ENCODE measurements around the gene EN1. TPM values are rescaled to one million over a fixed set of nuclear protein-coding genes. Genes with fewer than 3 reads are reported as not detected.

The EN1 gene
- total RNA-seq, 1 experiment from 2014 or later: not detected

DNA sequence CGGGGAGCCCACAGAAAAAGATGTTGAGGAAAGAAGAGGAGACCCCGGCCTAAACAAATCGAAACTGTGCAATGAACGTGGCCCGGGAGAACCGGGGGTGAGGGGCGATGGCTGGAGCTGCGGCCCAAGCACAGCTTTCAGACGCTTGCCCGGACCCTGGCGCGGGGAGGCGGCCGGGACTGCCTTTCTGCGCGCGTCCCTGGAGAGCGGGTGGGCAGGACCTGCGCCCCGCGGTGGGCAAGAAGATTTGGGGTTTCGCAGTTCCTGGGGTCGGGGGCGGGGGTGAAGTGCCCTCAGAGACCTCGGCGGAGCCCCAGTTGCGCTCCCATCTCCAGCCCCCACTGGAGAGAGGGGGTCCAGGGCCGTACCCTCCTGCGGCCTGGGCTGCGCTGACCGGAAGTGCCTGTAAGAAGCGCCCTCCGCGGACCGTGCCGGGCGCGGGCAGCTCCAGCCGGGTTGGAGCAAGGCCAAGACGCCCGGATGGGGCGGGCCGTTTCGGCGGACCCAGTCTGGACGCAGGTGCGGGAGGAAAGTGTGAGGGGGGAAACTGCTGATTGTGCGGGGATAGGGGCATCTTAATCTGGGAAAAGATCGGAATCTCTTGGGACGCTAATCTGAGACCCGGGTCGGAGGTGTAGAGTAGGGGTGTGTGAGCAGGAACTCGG, 11.6 kb downstream of the EN1 start:
- peak overlapping the region; percentile 39 for H3K4me3 ChIP-seq (ENCODE audit: low read depth, low read length, poor library complexity, severe bottlenecking)
- no peak for DNase-seq (ENCODE audit: low spot score)
- TF ChIP-seq EZH2 (IDR thresholded peaks at IDR 0.05; ENCODE audit: borderline replicate concordance, low read depth, low read length, poor library complexity, severe bottlenecking): peak; percentile 35
- TF ChIP-seq, protein P1, sequence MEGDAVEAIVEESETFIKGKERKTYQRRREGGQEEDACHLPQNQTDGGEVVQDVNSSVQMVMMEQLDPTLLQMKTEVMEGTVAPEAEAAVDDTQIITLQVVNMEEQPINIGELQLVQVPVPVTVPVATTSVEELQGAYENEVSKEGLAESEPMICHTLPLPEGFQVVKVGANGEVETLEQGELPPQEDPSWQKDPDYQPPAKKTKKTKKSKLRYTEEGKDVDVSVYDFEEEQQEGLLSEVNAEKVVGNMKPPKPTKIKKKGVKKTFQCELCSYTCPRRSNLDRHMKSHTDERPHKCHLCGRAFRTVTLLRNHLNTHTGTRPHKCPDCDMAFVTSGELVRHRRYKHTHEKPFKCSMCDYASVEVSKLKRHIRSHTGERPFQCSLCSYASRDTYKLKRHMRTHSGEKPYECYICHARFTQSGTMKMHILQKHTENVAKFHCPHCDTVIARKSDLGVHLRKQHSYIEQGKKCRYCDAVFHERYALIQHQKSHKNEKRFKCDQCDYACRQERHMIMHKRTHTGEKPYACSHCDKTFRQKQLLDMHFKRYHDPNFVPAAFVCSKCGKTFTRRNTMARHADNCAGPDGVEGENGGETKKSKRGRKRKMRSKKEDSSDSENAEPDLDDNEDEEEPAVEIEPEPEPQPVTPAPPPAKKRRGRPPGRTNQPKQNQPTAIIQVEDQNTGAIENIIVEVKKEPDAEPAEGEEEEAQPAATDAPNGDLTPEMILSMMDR (conservative IDR thresholded peaks at IDR 0.05; ENCODE audit: low read depth, low read length): no peak
- no peak overlapping the region for H3K27ac ChIP-seq (ENCODE audit: low read depth, low read length, poor library complexity, severe bottlenecking)
- BruUV-seq (replicated peaks): no TSS peak
- ChIA-PET CTCF (no interaction called here), POLR2A (ENCODE audit: low non-redundant PET) (no interaction called here)
- H3K36me3 ChIP-seq (ENCODE audit: insufficient read depth, low read length, poor library complexity, severe bottlenecking): no peaks in the 10 kb centered on the region
- H3K27me3 ChIP-seq (replicated peaks; ENCODE audit: insufficient read depth, low read depth, low read length, poor library complexity): peaks cover 73% of the 10 kb centered on the region
- H3K4me1 ChIP-seq (ENCODE audit: insufficient read depth, low read length, poor library complexity, severe bottlenecking): no peaks in the 10 kb centered on the region
- intact Hi-C loops (cut with micrococcal nuclease; ENCODE audit: unreplicated experiment): no loop called here
- no peaks in the 10 kb centered on the region for H3K9me3 ChIP-seq (ENCODE audit: low read depth, low read length, poor library complexity, severe bottlenecking)

DNA sequence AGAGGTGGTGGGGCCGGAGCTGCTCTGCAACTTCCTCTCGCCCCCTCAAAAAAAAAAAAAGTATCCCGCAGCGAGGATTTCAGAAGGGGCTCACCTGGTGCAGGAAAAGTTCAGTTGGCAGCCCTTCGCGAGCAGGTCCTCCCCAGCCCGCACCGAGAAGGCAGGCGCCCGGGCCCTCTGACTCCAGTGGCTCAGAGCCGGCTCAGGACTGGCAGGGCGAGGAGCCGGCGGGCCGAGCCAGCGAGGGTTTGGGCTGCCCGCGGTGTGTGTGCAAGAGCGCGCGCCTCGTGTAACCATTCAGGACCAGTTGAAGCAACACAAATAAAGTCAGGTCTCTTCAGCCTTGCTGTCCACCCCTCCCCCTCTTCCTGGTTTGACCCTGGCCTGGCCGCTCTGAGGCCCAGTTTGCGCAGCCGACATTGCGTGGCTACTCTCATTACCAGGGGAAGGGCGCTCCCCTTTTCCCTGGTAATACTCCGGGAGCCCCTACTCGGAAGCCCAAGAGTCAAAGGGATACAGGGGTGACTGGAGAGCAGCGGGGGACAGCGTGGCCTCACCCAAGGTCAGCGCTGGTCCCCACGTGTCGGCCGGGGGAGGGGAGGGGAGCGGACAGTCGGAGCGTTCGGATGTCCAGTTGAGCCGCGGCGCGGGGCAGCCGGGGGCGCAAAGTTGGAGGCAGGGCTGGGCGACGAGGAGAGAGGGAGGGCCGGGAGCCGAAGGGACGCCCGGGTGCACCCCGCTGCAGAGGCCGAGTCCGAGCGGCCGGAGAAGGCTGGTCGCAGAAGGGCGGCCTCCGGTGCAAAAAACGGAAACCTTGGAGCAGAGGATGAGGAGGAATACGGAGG, 12.3 kb downstream of the EN1 start:
- DNase-seq (ENCODE audit: low spot score): no peak

DNA sequence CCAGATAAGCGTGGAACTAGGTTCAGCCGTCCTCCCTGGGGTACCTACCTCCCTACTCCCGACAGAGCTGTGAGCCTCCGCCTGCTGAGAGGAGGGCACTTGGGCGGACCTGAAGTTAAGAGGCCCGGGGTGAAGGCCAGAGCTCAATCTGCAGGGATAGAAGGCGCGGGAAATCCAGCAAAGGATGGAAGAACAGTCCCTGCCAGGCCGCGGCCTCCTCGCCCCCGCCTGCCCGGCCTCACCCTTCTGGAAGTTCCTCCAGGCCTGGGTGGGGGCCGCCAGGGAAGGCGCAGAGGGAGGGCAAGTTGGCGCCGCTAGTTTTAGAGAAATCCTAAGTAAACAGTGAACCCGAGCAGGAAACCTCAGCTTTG, 13.0 kb downstream of the EN1 start:
- ChIA-PET CTCF (no interaction called here), POLR2A (ENCODE audit: low non-redundant PET) (no interaction called here)
- TF ChIP-seq, protein P1 (conservative IDR thresholded peaks at IDR 0.05; ENCODE audit: low read depth, low read length): no peak
- TF ChIP-seq EZH2 (IDR thresholded peaks at IDR 0.05; ENCODE audit: borderline replicate concordance, low read depth, low read length, poor library complexity, severe bottlenecking): no peak
- BruUV-seq (replicated peaks): no TSS peak
- Histone ChIP-seq H3K9me3 (ENCODE audit: low read depth, low read length, poor library complexity, severe bottlenecking) (no peaks in the 10 kb centered on the region), H3K27ac (ENCODE audit: low read depth, low read length, poor library complexity, severe bottlenecking) (no peak overlapping the region), H3K36me3 (ENCODE audit: insufficient read depth, low read length, poor library complexity, severe bottlenecking) (no peaks in the 10 kb centered on the region), H3K27me3 (replicated peaks; ENCODE audit: insufficient read depth, low read depth, low read length, poor library complexity) (peaks cover 81% of the 10 kb centered on the region), H3K4me3 (ENCODE audit: low read depth, low read length, poor library complexity, severe bottlenecking) (no peak overlapping the region), H3K4me1 (ENCODE audit: insufficient read depth, low read length, poor library complexity, severe bottlenecking) (no peaks in the 10 kb centered on the region)
- intact Hi-C loops (cut with micrococcal nuclease; ENCODE audit: unreplicated experiment): no loop called here
- DNase-seq (ENCODE audit: low spot score): no peak

More for the DNA sequence above, 12.3 kb downstream of the EN1 start:
- POLR2A ChIA-PET (ENCODE audit: low non-redundant PET): no interaction called here
- CTCF ChIA-PET: no interaction called here
- BruUV-seq (replicated peaks): no TSS peak
- Histone ChIP-seq H3K27me3 (replicated peaks; ENCODE audit: insufficient read depth, low read depth, low read length, poor library complexity) (peaks cover 74% of the 10 kb centered on the region), H3K36me3 (ENCODE audit: insufficient read depth, low read length, poor library complexity, severe bottlenecking) (no peaks in the 10 kb centered on the region), H3K27ac (ENCODE audit: low read depth, low read length, poor library complexity, severe bottlenecking) (no peak overlapping the region), H3K4me3 (ENCODE audit: low read depth, low read length, poor library complexity, severe bottlenecking) (peak overlapping the region; percentile 39), H3K9me3 (ENCODE audit: low read depth, low read length, poor library complexity, severe bottlenecking) (no peaks in the 10 kb centered on the region), H3K4me1 (ENCODE audit: insufficient read depth, low read length, poor library complexity, severe bottlenecking) (no peaks in the 10 kb centered on the region)
- TF ChIP-seq, protein P1 (conservative IDR thresholded peaks at IDR 0.05; ENCODE audit: low read depth, low read length): no peak
- TF ChIP-seq EZH2 (IDR thresholded peaks at IDR 0.05; ENCODE audit: borderline replicate concordance, low read depth, low read length, poor library complexity, severe bottlenecking): peak; percentile 47
- intact Hi-C loops (cut with micrococcal nuclease; ENCODE audit: unreplicated experiment): no loop called here
